IPS DF 19.7 (cell line): Measurements from ENCODE around the gene PPP1R26.
"Not testable (repeated sequence)": the region's sequence is repeated elsewhere in the genome, so short reads cannot be mapped to it uniquely, and the experiment has no call there.

ENCODE experiments used
- DNase-seq: peaks from one replicate; pipeline ENCODE4 v3.0.0-alpha.2; 2013; ENCODE audit warnings: low read depth, low spot score

Gene PPP1R26

DNA sequence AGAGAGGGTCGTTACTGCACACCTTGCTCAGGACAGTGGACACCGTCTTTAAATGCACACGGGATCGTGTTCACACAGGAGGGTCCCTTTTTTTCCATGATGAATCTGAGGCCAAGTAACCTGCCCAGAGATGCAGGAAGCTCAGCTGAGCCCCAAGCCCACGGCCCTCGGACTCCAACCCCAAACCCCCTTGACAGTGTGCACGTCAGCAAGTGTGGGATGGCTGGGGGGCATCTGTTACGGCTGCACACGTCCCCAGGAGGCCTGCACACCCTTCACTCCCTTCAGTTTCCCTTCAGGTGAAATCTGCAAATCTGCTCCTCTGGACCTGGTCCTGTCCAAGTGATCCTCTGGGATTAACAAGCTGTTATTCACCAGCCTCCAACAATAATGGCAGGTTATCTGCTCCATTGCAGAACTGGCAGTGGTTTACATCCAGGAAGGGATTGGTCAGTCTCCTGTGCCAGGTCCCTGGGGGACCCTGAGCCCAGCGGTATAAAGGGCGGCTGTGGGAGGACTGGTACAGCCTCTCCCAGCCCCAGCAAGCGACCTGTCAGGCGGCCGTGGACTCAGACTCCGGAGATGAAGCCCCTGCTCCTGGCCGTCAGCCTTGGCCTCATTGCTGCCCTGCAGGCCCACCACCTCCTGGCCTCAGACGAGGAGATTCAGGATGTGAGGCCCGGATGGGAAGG lies 41.5 kb downstream of the PPP1R26 start, which contains the start of gene LCN1:
TSS of gene LCN1 (plus strand) at position 525 of the 692 bp plus-strand sequence. CDS start at position 583, 58 bp downstream.
- no peak for DNase-seq

GRCh38 chr9:135521608-135522095 lies 42.1 kb downstream of the PPP1R26 start:
- DNase-seq: no peak

GRCh38 chr9:135522137-135522877 lies 42.7 kb downstream of the PPP1R26 start:
- no peak for DNase-seq

- DNase-seq: no peak
These were observed 43.3 kb downstream of the PPP1R26 start for GRCh38 chr9:135522931-135523330.

DNA sequence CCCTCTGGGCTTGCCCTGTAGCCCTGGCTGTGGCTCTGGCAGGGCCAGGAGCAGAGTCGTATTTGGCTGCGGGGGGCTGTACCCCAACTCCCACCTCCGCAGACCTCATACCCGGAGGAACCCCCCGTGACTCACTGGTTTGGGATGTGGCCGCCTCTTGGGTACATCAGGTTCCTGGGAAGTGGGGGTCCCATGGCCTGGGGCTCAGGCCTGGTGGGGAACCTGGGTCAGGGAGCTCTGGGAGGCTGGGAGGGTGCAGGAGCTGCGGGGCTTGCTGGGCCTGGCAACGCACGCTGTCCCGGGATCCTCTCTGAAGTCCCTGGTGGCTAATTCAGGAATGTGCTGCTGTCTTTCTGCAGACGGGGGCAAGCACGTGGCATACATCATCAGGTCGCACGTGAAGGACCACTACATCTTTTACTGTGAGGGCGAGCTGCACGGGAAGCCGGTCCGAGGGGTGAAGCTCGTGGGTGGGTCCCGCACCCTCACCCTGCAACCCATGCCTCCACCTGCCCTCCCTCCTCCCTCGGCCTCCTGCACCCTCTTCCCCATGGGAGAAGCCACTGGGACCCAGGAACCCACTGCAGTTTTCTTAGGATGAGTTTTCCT lies 44.0 kb downstream of the PPP1R26 start:
- DNase-seq: no peak

DNA sequence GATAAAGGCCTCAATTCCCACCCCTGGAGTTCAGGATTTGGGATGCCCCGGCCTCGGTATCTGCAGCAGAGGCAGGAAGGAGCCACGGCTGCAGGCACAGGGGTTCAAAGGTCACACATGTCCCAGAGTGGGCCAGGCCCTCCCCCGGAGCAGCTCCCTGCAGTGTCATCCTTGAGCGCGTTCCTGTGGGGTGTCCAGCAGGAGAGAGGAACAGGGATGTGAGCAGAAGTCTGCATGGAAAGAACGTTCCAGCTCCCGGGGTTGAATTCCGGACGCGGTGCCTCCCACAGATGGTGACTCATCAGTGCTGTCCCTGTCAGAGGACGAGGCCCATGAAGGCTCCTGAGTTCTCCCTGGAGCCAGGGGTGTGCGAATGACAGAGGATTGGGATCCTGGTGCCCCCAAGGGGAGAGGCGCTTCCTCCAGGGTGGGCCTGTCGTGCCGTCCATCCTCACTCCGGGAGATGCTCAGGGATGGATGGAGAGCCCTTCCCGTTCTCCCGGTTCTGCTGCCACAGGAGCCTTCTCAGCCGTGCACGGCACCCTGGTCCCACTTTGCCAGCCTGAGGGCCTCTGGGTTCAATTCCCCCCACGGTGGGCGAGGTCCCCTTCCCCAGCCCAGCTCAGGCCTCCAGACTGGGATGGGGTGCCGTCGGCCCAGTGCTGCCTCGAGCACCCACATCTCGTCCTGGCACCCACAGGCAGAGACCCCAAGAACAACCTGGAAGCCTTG lies 44.7 kb downstream of the PPP1R26 start:
- DNase-seq: no peak

DNA sequence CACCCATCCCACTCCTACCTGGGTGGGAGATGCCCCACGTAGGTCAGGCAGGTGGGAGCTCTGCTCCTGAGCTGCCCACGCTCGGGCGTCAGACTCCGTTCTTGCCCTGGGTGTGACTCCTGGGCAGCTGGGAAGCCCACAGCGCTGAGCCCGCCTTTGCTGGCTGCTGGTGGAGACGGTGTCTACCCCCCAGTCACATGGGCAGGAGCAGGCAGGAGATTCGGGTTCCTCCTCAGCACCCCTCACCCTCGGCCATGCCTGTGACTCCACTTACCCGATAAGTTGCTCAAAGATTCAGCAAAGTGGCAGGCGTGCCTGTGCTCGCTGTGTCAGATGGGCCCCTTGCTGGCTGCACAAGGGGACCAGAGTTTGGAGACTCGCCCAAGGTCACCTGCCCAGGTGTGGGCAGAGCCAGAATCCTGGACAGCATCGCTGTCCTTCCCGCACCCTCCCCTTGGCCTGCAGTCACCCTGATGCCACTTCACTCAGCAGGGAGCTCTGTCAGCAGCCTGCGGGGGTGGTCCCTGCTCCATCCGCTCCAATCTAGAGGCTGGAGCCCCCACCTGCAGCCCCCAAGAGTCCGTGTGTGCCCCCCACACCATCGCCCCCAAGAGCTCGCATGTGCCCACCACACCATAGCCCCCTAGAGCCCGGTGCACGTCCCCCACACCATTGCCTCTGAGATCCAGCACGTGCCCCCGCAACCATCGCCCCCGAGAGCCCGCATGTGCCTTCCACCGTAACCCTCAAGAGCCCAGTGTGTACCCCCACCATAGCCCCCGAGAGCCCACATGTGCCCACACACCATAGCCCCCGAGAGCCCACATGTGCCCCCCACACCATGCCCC lies 45.9 kb downstream of the PPP1R26 start:
- DNase-seq: no peak

DNA sequence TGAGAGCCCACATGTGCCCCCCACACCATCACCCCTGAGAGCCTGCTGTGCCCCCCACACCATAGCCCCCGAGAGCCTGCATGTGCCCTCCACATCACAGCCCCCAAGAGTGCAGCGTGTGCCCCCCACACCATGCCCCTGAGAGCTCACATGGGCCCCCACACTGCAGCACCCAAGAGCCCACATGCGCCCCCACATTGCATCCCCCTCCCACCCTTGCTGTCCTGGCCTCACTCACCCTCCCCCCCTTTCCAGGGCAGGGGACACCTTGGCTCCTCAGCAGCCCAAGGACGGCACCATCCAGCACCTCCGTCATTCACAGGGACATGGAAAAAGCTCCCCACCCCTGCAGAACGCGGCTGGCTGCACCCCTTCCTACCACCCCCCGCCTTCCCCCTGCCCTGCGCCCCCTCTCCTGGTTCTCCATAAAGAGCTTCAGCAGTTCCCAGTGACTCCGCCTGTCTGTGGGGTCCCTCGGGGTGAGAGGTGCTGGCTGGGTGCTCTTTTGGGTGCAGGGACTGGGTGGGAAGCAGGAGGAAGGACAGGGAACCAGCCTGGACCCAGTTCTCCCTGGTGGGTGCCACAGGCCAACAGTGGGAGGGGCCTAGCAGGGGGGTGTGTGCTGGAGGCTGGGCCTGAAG lies 46.6 kb downstream of the PPP1R26 start:
- DNase-seq: no peak

DNA sequence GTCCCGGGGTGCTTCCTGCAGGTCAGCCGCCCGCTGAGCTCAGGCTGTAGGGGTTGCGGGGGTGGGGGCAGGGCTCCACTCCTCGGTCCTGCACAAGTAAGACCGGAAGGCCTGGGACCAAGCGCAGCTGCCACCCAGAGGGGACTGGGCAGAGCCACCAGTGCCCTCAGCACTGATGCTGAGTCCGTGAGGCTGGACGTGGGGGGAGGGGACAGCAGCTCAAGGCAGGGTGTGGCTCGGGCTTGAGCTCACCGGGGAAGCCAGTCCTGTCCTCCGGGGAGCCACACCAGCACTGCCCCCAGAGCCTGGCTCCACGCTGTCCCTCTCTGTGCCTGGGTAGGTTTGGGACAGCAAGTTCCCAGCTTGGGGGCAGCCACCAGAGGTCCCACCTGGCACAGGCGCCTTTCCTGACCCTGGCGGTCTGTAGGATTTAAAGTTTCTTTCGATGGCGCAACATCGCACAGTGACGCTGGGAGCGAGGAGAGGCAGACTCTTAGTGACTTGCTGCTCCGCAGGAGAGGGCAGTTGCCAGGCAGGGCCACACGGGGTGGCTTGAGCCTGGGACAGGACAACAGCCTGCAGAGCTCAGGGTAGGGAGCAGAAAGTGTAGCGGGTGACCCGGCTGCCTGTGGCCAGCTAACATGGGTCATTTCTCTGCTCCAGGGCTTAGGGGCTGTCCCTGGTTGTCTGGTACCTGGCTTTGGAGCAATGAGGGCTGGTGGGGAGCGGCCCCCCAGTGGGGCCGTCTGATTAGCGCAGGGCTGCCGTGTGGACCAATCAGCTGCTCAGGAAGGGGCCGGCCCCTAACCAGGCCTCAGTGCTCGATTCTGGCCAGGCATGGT lies 47.4 kb downstream of the PPP1R26 start:
- DNase-seq: no peak

DNA sequence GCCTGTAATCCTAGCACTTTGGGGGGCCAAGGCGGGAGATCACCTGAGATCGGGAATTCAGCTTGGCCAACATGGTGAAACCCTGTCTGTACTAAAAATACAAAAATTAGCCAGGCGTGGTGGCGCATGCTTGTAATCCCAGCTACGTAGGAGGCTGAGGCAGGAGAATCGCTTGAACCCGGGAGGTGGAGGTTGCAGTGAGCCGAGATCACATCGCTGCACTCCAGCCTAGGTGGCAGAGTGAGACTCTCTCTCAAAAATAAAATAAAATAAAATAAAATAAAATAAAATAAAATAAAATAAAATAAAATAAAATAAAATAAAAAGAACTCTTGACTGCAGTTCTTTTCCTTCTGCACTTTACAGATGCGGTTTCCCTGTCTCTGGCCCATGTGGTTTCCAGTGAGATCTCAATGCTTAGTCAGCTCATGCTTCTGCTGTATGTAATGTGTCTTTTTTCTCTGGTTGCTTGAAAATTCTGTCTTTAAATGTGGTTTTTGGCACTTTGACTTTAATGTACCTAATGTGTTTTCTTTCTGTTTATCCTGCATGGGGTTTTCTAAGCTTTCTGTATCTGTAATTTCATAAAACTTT lies 49.4 kb downstream of the PPP1R26 start:
- not testable (repeated sequence) for DNase-seq

DNA sequence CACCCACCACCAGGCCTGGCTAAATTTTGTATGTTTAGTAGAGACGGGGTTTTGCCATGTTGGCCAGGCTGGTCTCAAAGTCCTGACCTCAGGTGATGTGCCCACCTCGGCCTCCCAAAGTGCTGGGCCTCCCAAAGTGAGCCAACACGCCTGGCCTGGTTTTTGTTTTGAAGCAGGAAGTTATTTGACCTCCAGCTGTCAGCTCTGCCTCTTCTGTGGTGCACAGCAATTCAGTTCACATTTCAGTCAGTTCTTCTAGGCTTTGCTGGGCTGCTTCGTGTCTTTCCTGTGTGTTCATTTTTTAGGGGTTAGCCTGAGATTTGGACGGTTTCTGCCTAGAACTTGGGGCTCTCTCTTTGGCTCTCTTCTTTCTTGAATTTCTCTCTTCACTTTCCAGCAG lies 50.6 kb downstream of the PPP1R26 start:
- no peak for DNase-seq

GRCh38 chr9:135531096-135531495 lies 51.5 kb downstream of the PPP1R26 start:
- no peak for DNase-seq

DNA sequence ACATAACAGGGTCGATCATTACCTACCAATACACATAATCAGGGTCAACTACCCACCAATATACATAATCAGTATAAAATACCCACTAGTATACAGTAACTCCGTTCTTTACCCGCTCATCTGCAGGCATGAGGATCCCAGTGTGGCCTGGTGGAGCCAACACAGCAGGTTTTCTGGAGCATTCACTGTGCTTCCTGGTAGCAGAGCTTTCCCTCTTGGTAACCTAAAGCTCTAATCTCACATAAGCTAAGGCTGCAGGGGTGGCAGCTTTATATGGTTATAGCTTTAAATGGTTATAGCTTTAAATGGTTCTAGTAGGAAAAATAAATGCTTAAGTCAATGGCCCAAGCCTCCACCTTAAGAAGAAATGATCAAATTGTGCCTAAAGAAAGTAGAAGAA lies 53.5 kb downstream of the PPP1R26 start:
- DNase-seq: no peak

GRCh38 chr9:135533674-135534073 lies 54.1 kb downstream of the PPP1R26 start:
- no peak for DNase-seq

GRCh38 chr9:135534192-135534711 lies 54.7 kb downstream of the PPP1R26 start:
- not testable (repeated sequence) for DNase-seq

- not testable (repeated sequence) for DNase-seq
These were observed 55.2 kb downstream of the PPP1R26 start for GRCh38 chr9:135534826-135535225.

GRCh38 chr9:135535631-135536030 lies 56.0 kb downstream of the PPP1R26 start:
- DNase-seq: not testable (repeated sequence)

DNA sequence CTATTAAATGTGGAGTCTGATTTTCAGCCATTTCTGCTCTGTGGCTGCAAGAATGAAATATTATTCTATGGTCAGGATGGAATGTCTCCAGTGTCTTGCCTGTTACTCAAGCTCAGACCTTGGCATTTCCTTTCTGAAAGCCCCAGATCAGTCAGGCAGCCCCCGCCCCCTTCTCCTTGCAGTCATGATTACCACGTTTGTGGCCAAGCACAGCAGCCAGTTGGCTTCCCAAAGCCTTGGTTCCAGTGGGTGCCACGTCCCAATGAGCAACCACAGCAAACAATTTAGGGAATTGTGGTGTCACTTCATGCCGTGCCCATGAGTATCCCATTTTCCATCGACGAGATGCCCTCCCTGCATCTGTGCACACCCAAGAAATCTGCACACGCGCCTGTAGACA lies 56.6 kb downstream of the PPP1R26 start:
- no peak for DNase-seq
